Measurements from ENCODE around the gene STXBP2. TPM values are rescaled to one million over a fixed set of nuclear protein-coding genes. Genes with fewer than 3 reads are reported as not detected.

STXBP2 gene
- total RNA-seq, 1 experiment from 2014 or later, result 102 TPM

DNA sequence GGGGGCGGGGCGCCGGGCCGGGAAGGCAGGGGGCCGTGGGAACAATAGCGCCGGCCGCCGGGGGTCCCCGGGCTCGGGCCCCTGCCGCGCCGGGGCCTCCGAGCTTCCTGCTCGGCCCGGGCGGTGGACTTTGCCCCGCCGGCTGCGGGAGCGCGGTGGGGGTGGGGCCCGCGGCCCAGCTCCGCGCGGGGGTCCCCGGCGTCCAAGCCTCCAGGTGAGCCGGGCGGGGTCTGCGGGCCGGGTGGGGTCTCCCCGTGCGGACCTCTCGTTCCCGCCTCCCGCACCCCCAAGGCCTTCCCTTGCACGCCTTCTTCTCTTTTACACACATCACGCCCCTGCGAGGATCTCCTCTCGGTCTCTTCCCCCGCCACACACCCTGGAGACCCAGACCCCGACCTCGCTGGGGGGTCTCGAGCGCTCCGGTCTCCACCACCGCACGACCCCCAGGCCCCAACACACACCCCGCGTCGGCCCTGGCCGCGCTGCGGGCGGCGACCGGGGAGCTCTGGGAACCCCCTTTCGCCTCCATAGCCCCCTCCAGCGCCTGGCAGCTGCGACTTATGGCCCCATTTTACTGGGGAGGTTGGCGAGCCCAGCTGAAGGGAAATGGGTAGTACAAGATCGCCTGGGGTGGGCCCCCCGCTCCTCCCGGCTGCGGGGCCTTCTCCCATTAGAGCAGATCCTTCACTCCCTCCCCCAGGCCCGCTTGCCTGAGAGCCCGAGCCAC is 40.5 kb upstream of the STXBP2 start:
- intact Hi-C loops (cut with micrococcal nuclease; ENCODE audit: unreplicated experiment), result no loop called here
- CTCF ChIA-PET, result interaction anchor here (0.6 to 1.3 kb wide), 2 partner anchors 10 to 28 kb away, joined by 4 read pairs; no protein-coding TSS in a partner anchor
- H3K4me1 ChIP-seq (ENCODE audit: control insufficient read depth, insufficient read depth, low read length), result no peaks in the 10 kb centered on the region
- TF ChIP-seq POLR2AphosphoS5 (IDR thresholded peaks at IDR 0.05; ENCODE audit: low read depth, low read length) (no peak), CTCF (IDR thresholded peaks at IDR 0.05) (no peak), TCF7L2 (IDR thresholded peaks at IDR 0.05; ENCODE audit: low read depth, low read length) (no peak), SIN3A (IDR thresholded peaks at IDR 0.05; ENCODE audit: borderline replicate concordance, insufficient read depth, low read depth, low read length) (no peak)
- TF ChIP-seq, protein P1, sequence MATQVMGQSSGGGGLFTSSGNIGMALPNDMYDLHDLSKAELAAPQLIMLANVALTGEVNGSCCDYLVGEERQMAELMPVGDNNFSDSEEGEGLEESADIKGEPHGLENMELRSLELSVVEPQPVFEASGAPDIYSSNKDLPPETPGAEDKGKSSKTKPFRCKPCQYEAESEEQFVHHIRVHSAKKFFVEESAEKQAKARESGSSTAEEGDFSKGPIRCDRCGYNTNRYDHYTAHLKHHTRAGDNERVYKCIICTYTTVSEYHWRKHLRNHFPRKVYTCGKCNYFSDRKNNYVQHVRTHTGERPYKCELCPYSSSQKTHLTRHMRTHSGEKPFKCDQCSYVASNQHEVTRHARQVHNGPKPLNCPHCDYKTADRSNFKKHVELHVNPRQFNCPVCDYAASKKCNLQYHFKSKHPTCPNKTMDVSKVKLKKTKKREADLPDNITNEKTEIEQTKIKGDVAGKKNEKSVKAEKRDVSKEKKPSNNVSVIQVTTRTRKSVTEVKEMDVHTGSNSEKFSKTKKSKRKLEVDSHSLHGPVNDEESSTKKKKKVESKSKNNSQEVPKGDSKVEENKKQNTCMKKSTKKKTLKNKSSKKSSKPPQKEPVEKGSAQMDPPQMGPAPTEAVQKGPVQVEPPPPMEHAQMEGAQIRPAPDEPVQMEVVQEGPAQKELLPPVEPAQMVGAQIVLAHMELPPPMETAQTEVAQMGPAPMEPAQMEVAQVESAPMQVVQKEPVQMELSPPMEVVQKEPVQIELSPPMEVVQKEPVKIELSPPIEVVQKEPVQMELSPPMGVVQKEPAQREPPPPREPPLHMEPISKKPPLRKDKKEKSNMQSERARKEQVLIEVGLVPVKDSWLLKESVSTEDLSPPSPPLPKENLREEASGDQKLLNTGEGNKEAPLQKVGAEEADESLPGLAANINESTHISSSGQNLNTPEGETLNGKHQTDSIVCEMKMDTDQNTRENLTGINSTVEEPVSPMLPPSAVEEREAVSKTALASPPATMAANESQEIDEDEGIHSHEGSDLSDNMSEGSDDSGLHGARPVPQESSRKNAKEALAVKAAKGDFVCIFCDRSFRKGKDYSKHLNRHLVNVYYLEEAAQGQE (IDR thresholded peaks at IDR 0.05; ENCODE audit: insufficient read depth in 1 of 2, low read depth in 2 of 2, low read length in 1 of 2), result no peak
- no peaks in the 10 kb centered on the region for H3K9me3 ChIP-seq (ENCODE audit: control insufficient read depth, insufficient read depth, low read depth, low read length)
- peak overlapping the region; percentile 15 to 23; a peak in 3 of 4 replicates for H3K4me3 ChIP-seq (ENCODE audit: low read depth in 2 of 2, low read length in 2 of 2)
- no peaks in the 10 kb centered on the region; the same call in 1 of the 2 replicates for H3K36me3 ChIP-seq (ENCODE audit: control insufficient read depth, insufficient read depth, low read length)
- POLR2A ChIA-PET, result no interaction called here
- no TSS peak for BruUV-seq (replicated peaks)
- DNase-seq (ENCODE audit: low read depth, low spot score) (no peak), ATAC-seq (no peak)
- no peak overlapping the region for H3K27ac ChIP-seq (ENCODE audit: low read length)
- in situ Hi-C loops (cut with HindIII; ENCODE audit: low pct_unique_long_range_greater_than_20kb, low sequenced_read_pairs), result no loop called here
- H3K27me3 ChIP-seq (ENCODE audit: control insufficient read depth, insufficient read depth, low read length), result no peaks in the 10 kb centered on the region

- H3K9me3 ChIP-seq (ENCODE audit: control insufficient read depth, insufficient read depth, low read depth, low read length), result no peaks in the 10 kb centered on the region
- ATAC-seq, result no peak
- no peaks in the 10 kb centered on the region; the same call in 1 of the 2 replicates for H3K36me3 ChIP-seq (ENCODE audit: control insufficient read depth, insufficient read depth, low read length)
- DNase-seq (ENCODE audit: low read depth, low spot score), result no peak
- BruUV-seq (replicated peaks), result no TSS peak
- H3K27ac ChIP-seq (ENCODE audit: low read length), result no peak overlapping the region
- intact Hi-C loops (cut with micrococcal nuclease; ENCODE audit: unreplicated experiment), result no loop called here
- POLR2A ChIA-PET, result no interaction called here
- H3K4me1 ChIP-seq (ENCODE audit: control insufficient read depth, insufficient read depth, low read length), result no peaks in the 10 kb centered on the region
- CTCF ChIA-PET, result no interaction called here
- TF ChIP-seq, protein P1 (IDR thresholded peaks at IDR 0.05; ENCODE audit: insufficient read depth in 1 of 2, low read depth in 2 of 2, low read length in 1 of 2), result no peak
- TF ChIP-seq TCF7L2 (IDR thresholded peaks at IDR 0.05; ENCODE audit: low read depth, low read length) (no peak), CTCF (IDR thresholded peaks at IDR 0.05) (no peak), POLR2AphosphoS5 (IDR thresholded peaks at IDR 0.05; ENCODE audit: low read depth, low read length) (no peak), SIN3A (IDR thresholded peaks at IDR 0.05; ENCODE audit: borderline replicate concordance, insufficient read depth, low read depth, low read length) (no peak)
- no peaks in the 10 kb centered on the region for H3K27me3 ChIP-seq (ENCODE audit: control insufficient read depth, insufficient read depth, low read length)
- H3K4me3 ChIP-seq (ENCODE audit: low read depth in 2 of 2, low read length in 2 of 2), result no peak overlapping the region
- in situ Hi-C loops (cut with HindIII; ENCODE audit: low pct_unique_long_range_greater_than_20kb, low sequenced_read_pairs), result no loop called here
Observed at GRCh38 chr19:7597689-7598088, 39.2 kb upstream of the STXBP2 start.
